HEK293T (cell line): Measurements from ENCODE around the gene RAB30.
"Not testable (repeated sequence)": the region's sequence is repeated elsewhere in the genome, so short reads cannot be mapped to it uniquely, and the experiment has no call there.

Experiments
- BHLHE40 ChIP-seq: fragments of 450-650 bp; IDR thresholded peaks from 2 replicates; pipeline ENCODE4 v1.6.1; 2016; ENCODE audit warnings: mild to moderate bottlenecking, moderate library complexity, borderline replicate concordance
- CTBP1 ChIP-seq: fragments of 450-650 bp; IDR thresholded peaks from 2 replicates; pipeline ENCODE4 v1.6.1; 2016; ENCODE audit warnings: borderline replicate concordance
- ELF4 ChIP-seq: fragments of 450-650 bp; IDR thresholded peaks from 2 replicates; pipeline ENCODE4 v1.6.1; 2017; ENCODE audit warnings: antibody characterized with exemption
- FOXA1 ChIP-seq: fragments of 450-650 bp; IDR thresholded peaks from 2 replicates; pipeline ENCODE4 v1.6.1; 2016; ENCODE audit warnings: mild to moderate bottlenecking
- FOXK2 ChIP-seq: fragments of 450-650 bp; IDR thresholded peaks from 2 replicates; pipeline ENCODE4 v1.6.1; 2016; ENCODE audit warnings: mild to moderate bottlenecking
- FOXM1 ChIP-seq: fragments of 450-650 bp; IDR thresholded peaks from 2 replicates; pipeline ENCODE4 v1.6.1; 2017; ENCODE audit warnings: mild to moderate bottlenecking, borderline replicate concordance
- HDGF ChIP-seq: fragments of 450-650 bp; IDR thresholded peaks from 2 replicates; pipeline ENCODE4 v1.6.1; 2017; ENCODE audit warnings: antibody characterized with exemption, borderline replicate concordance
- LEF1 ChIP-seq: fragments of 450-650 bp; IDR thresholded peaks from 2 replicates; pipeline ENCODE4 v1.6.1; 2017; ENCODE audit warnings: mild to moderate bottlenecking, borderline replicate concordance
- NFRKB ChIP-seq: fragments of 450-650 bp; IDR thresholded peaks from 2 replicates; pipeline ENCODE4 v1.6.1; 2016; ENCODE audit warnings: mild to moderate bottlenecking, moderate library complexity
- PKNOX1 ChIP-seq: fragments of 450-650 bp; IDR thresholded peaks from 2 replicates; pipeline ENCODE4 v1.6.1; 2016
- SP1 ChIP-seq: fragments of 450-650 bp; IDR thresholded peaks from 2 replicates; pipeline ENCODE4 v1.6.1; 2017
- SUZ12 ChIP-seq: fragments of 450-650 bp; IDR thresholded peaks from 2 replicates; pipeline ENCODE4 v1.6.1; 2016; ENCODE audit warnings: mild to moderate bottlenecking
- TARDBP ChIP-seq: fragments of 450-650 bp; IDR thresholded peaks from 2 replicates; pipeline ENCODE4 v1.6.1; 2016

- TF ChIP-seq SP1, CTBP1, SUZ12, TARDBP, FOXM1, LEF1, ELF4, FOXK2, HDGF, BHLHE40, PKNOX1, NFRKB, FOXA1: not testable (repeated sequence)
These were observed 62.6 kb downstream of the RAB30 start for GRCh38 chr11:83009136-83009535.
